GM10847 (cell line): ENCODE data around the gene GPC6.

Experiments
- POLR2A ChIP-seq: IDR thresholded peaks from 2 replicates; pipeline ENCODE4 v1.6.1; 2011; ENCODE audit not compliant: insufficient read length; ENCODE audit errors: extremely low read depth

The GPC6 gene

GRCh38 chr13:93646245-93646644 lies 419.6 kb downstream of the GPC6 start:
- no peak for TF ChIP-seq POLR2A

GRCh38 chr13:93649496-93649895 lies 422.9 kb downstream of the GPC6 start:
- TF ChIP-seq POLR2A = no peak

GRCh38 chr13:93653776-93654175 lies 427.2 kb downstream of the GPC6 start:
- no peak for TF ChIP-seq POLR2A

GRCh38 chr13:93655154-93655553 lies 428.5 kb downstream of the GPC6 start:
- TF ChIP-seq POLR2A = no peak

GRCh38 chr13:93660391-93661063 lies 433.9 kb downstream of the GPC6 start:
- TF ChIP-seq POLR2A = no peak

- TF ChIP-seq POLR2A = no peak
Observed at GRCh38 chr13:93670866-93671265, 444.3 kb downstream of the GPC6 start.

GRCh38 chr13:93672996-93673395 lies 446.4 kb downstream of the GPC6 start:
- no peak for TF ChIP-seq POLR2A

- no peak for TF ChIP-seq POLR2A
Observed at GRCh38 chr13:93673885-93674284, 447.3 kb downstream of the GPC6 start.

GRCh38 chr13:93674337-93674755 lies 447.7 kb downstream of the GPC6 start:
- TF ChIP-seq POLR2A = no peak

- TF ChIP-seq POLR2A = no peak
Observed at GRCh38 chr13:93680329-93680728, 453.7 kb downstream of the GPC6 start.

- TF ChIP-seq POLR2A = no peak
Observed at GRCh38 chr13:93685900-93686299, 459.3 kb downstream of the GPC6 start.

- TF ChIP-seq POLR2A = no peak
Observed at GRCh38 chr13:93686399-93686798, 459.8 kb downstream of the GPC6 start.

GRCh38 chr13:93687261-93687660 lies 460.7 kb downstream of the GPC6 start:
- TF ChIP-seq POLR2A = no peak

- TF ChIP-seq POLR2A = no peak
Observed at GRCh38 chr13:93689333-93689732, 462.7 kb downstream of the GPC6 start.

GRCh38 chr13:93690139-93690538 lies 463.5 kb downstream of the GPC6 start:
- TF ChIP-seq POLR2A = no peak

GRCh38 chr13:93698016-93698613 lies 471.5 kb downstream of the GPC6 start:
- TF ChIP-seq POLR2A = no peak

- no peak for TF ChIP-seq POLR2A
Observed at GRCh38 chr13:93700115-93700514, 473.5 kb downstream of the GPC6 start.
